Esophagus muscularis mucosa (tissue), 3 donors: ENCODE results near the gene CRNN.

Source experiments
- CTCF ChIP-seq, 3 experiments: fragments of 200-600 bp in 2 of 3; fragments of 450-650 bp in 1 of 3; sonication (generic) in 2 of 3; IDR thresholded peaks; one replicate each; pipeline ENCODE4 v1.5.1; 2017 to 2019; ENCODE audit warnings: antibody characterized with exemption in 3 of 3, mild to moderate bottlenecking in 2 of 3, moderate library complexity in 1 of 3
- POLR2A ChIP-seq: fragments of 450-650 bp; IDR thresholded peaks from one replicate; pipeline ENCODE4 v1.6.1; 2017; ENCODE audit warnings: antibody characterized with exemption, moderate library complexity, mild to moderate bottlenecking, low read depth
- POLR2AphosphoS5 ChIP-seq, 2 donors: sonication (generic); formaldehyde crosslinking; IDR thresholded peaks; one replicate each; pipeline ENCODE4 v1.6.1; 2017; ENCODE audit warnings: antibody characterized with exemption in 2 of 2

GRCh38 chr1:152408664-152409063, 5.4 kb downstream of the CRNN start:
- TF ChIP-seq POLR2A, result no peak
- TF ChIP-seq POLR2AphosphoS5 (IDR thresholded peaks at IDR 0.05), result no peak
- TF ChIP-seq CTCF (IDR thresholded peaks at IDR 0.05), result no peak
